Breast epithelium (tissue), 3 donors: ENCODE measurements around the gene FAM168B.

Experiments
- POLR2A ChIP-seq: fragments of 450-650 bp; IDR thresholded peaks from one replicate; pipeline ENCODE4 v1.6.1; 2016; ENCODE audit warnings: antibody characterized with exemption, mild to moderate bottlenecking, moderate library complexity
- POLR2AphosphoS5 ChIP-seq, 3 donors: sonication (generic); formaldehyde crosslinking; IDR thresholded peaks; one replicate each; pipeline ENCODE4 v1.6.1; 2017; ENCODE audit warnings: antibody characterized with exemption in 3 of 3

GRCh38 chr2:131076707-131077106 is 16.6 kb downstream of the FAM168B start:
- no peak for TF ChIP-seq POLR2A
- TF ChIP-seq POLR2AphosphoS5 (IDR thresholded peaks at IDR 0.05) = no peak
